ENCODE results near the gene CDK9. TPM values are rescaled to one million over a fixed set of nuclear protein-coding genes. Genes with fewer than 3 reads are reported as not detected.

Gene CDK9
- total RNA-seq, 4 donors from 2014 or later: 60.7 to 96.3 (median 70.7) TPM

GRCh38 chr9:127770905-127771569 is 14.8 kb upstream of the CDK9 start:
- 2 to 3% methylated on average over 27 to 43 of the region's 43 CpGs for WGBS, 2 donors
- peak overlapping the region; percentile 32 for H3K4me3 ChIP-seq (ENCODE audit: low read depth, poor library complexity, severe bottlenecking)
- TF ChIP-seq POLR2A (IDR thresholded peaks at IDR 0.05) (no peak), CTCF (IDR thresholded peaks at IDR 0.05) (no peak)
- intact Hi-C loops (cut with DNase I; ENCODE audit: low total_unique reads): no loop called here
- peak; percentile 97 to 100 for DNase-seq (ENCODE audit: low spot score in 2 of 2)

- intact Hi-C loops (cut with DNase I; ENCODE audit: low total_unique reads): no loop called here
- DNase-seq (ENCODE audit: low spot score in 2 of 2): no peak
- TF ChIP-seq POLR2A (IDR thresholded peaks at IDR 0.05): no peak
- TF ChIP-seq CTCF (IDR thresholded peaks at IDR 0.05): no peak
- H3K4me3 ChIP-seq (ENCODE audit: low read depth, poor library complexity, severe bottlenecking): no peak overlapping the region
- 3 to 5% methylated on average over 11 to 18 of the region's 19 CpGs for WGBS, 2 donors
Measured at GRCh38 chr9:127771570-127772189, 14.2 kb upstream of the CDK9 start.

- 88 to 94% methylated on average over 5 of the region's 5 CpGs for WGBS, 2 donors
- DNase-seq (ENCODE audit: low spot score in 2 of 2): no peak
- TF ChIP-seq POLR2A (IDR thresholded peaks at IDR 0.05): no peak
- TF ChIP-seq CTCF (IDR thresholded peaks at IDR 0.05): no peak
- H3K4me3 ChIP-seq (ENCODE audit: low read depth, poor library complexity, severe bottlenecking): no peak overlapping the region
- intact Hi-C loops (cut with DNase I; ENCODE audit: low total_unique reads): no loop called here
Measured at GRCh38 chr9:127772603-127773002, 13.2 kb upstream of the CDK9 start.

DNA sequence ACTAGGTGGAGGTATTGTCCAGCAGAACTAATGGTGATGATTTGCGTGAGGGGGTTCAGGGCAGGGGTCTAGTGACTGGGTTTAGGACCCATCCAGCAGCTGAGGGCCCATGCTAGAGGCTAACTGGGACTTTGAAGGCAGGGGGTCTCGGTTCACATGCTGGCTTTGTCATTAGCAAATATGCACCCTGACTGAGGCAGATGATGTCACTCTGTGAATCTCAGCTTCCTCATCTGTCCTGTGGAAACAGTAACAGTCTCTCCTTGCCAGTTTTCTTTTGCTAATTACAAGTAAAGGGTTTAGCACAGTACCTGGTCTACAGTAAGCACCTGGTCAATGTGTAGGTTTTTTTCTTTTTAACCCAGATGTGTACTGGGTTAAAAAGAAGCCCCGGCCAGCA is 12.6 kb upstream of the CDK9 start:
- intact Hi-C loops (cut with DNase I; ENCODE audit: low total_unique reads): no loop called here

GRCh38 chr9:127773981-127774380 is 11.9 kb upstream of the CDK9 start:
- intact Hi-C loops (cut with DNase I; ENCODE audit: low total_unique reads): no loop called here
- TF ChIP-seq CTCF (IDR thresholded peaks at IDR 0.05) (no peak), POLR2A (IDR thresholded peaks at IDR 0.05) (no peak)
- WGBS, 2 donors: 87 to 90% methylated on average over 10 of the region's 10 CpGs
- no peak overlapping the region for H3K4me3 ChIP-seq (ENCODE audit: low read depth, poor library complexity, severe bottlenecking)
- no peak for DNase-seq (ENCODE audit: low spot score in 2 of 2)

More for the DNA sequence above, 12.6 kb upstream of the CDK9 start:
- TF ChIP-seq POLR2A (IDR thresholded peaks at IDR 0.05): no peak
- TF ChIP-seq CTCF (IDR thresholded peaks at IDR 0.05): no peak
- no peak overlapping the region for H3K4me3 ChIP-seq (ENCODE audit: low read depth, poor library complexity, severe bottlenecking)
- WGBS, 2 donors: 88 to 92% methylated on average over 3 of the region's 3 CpGs
- no peak for DNase-seq (ENCODE audit: low spot score in 2 of 2)
